Upper lobe of left lung (tissue), 6 donors: ENCODE results near the gene NEURL1B. TPM values are rescaled to one million over a fixed set of nuclear protein-coding genes. Genes with fewer than 3 reads are reported as not detected.

ENCODE experiments used
- ATAC-seq, 2 donors: fragments of 200-7000 bp; cut with Tn5 transposase; one replicate each; pipeline ENCODE4 v1.9.1; 2022; ENCODE audit warnings: mild to moderate bottlenecking in 2 of 2, moderate library complexity in 2 of 2; ENCODE audit not compliant: low FRiP score in 2 of 2
- DNase-seq, 2 donors: peaks; one replicate each; pipeline ENCODE4 v3.0.0-alpha.2; 2019 to 2020
- H3K27ac ChIP-seq, 4 donors: fragments of 200-600 bp; sonication (generic); one replicate each; pipeline ENCODE4 v1.5.1; 2016 to 2019
- H3K27me3 ChIP-seq, 4 donors: fragments of 200-600 bp; sonication (generic); one replicate each; pipeline ENCODE4 v1.5.1; 2017 to 2019
- H3K36me3 ChIP-seq, 4 donors: fragments of 200-600 bp; sonication (generic); one replicate each; pipeline ENCODE4 v1.5.1; 2016 to 2019
- H3K4me1 ChIP-seq, 4 donors: fragments of 200-600 bp; sonication (generic); one replicate each; pipeline ENCODE4 v1.5.1; 2018 to 2019
- H3K4me3 ChIP-seq, 4 donors: fragments of 200-600 bp; sonication (generic); one replicate each; pipeline ENCODE4 v1.5.1; 2017 to 2019; ENCODE audit warnings: mild to moderate bottlenecking in 2 of 4, moderate library complexity in 1 of 4
- H3K9me3 ChIP-seq, 4 donors: fragments of 200-600 bp; sonication (generic); one replicate each; pipeline ENCODE4 v1.5.1; 2018 to 2019
- EP300 ChIP-seq, 4 donors: sonication (generic); formaldehyde crosslinking; IDR thresholded peaks; one replicate each; pipeline ENCODE4 v1.5.1; 2017; ENCODE audit warnings: antibody characterized with exemption in 4 of 4, control low read depth in 2 of 4
- POLR2A ChIP-seq, 4 donors: fragments of 450-650 bp; IDR thresholded peaks; one replicate each; pipeline ENCODE4 v1.5.1; 2016 to 2017; ENCODE audit warnings: antibody characterized with exemption in 4 of 4, mild to moderate bottlenecking in 2 of 4
- POLR2AphosphoS5 ChIP-seq, 2 donors: sonication (generic); formaldehyde crosslinking; IDR thresholded peaks; one replicate each; pipeline ENCODE4 v1.5.1; 2017; ENCODE audit warnings: antibody characterized with exemption in 2 of 2
- WGBS, 2 donors: methylation state at CpG; one replicate each; pipeline ENCODE4 v1.1.5; 2017 to 2018; 5-methylcytosine and 5-hydroxymethylcytosine counted together
- total RNA-seq, 6 donors: library from RNA; depleted of rRNA in 4 of 6; stranded (reverse); fragments of >200 nt in 4 of 6; gene quantifications; one replicate each; pipeline versions ENCODE4 v1.1.0 to v1.2.1, GENCODE V29; 2016 to 2021
- TF ChIP-seq, protein P1 (sequence below), 6 experiments: fragments of 450-650 bp in 4 of 6; fragments of 200-600 bp in 2 of 6; sonication (generic) in 2 of 6; IDR thresholded peaks; one replicate each; pipeline ENCODE4 v1.5.1; 2016 to 2019; ENCODE audit warnings: antibody characterized with exemption in 6 of 6
- donor health status: DM: no; HTN: no; CAD: no; lungs with moderate emphysema.
- donor health status: DM: no; HTN: yes; CAD: no; lungs with severe emphysema.

Gene NEURL1B
- total RNA-seq, 6 donors from 2014 or later: 6.3 to 29.4 (median 15.1) TPM

DNA sequence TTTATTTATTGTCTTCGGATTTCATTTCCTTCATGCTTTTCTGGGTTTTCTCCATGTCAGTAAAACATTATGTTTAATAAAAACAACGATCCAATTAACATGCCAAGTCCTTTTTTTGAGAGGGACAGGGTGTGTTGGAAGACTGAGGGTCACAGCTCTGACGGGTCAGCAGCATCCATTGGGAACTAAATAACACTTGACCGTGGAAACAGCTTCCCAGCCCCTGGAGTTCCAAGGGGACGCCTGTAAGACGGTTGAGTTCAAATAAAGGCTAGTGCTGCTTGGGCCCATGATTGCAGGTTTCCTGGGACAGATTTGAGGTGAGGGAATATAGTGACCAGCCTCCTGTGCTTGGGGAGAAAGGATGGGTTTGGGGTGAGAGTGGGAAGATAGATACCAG is 30.4 kb upstream of the NEURL1B start:
- Histone ChIP-seq H3K27me3 (no peaks in the 10 kb centered on the region), H3K27ac (no peak overlapping the region), H3K4me1 (no peaks in the 10 kb centered on the region), H3K9me3 (peaks cover 0 to 7% (median 0%) of the 10 kb centered on the region in 4 donors), H3K4me3 (no peak overlapping the region), H3K36me3 (no peaks in the 10 kb centered on the region)
- 72 to 80% methylated on average over 6 of the region's 6 CpGs for WGBS, 2 donors
- ATAC-seq: no peak
- TF ChIP-seq, protein P1, sequence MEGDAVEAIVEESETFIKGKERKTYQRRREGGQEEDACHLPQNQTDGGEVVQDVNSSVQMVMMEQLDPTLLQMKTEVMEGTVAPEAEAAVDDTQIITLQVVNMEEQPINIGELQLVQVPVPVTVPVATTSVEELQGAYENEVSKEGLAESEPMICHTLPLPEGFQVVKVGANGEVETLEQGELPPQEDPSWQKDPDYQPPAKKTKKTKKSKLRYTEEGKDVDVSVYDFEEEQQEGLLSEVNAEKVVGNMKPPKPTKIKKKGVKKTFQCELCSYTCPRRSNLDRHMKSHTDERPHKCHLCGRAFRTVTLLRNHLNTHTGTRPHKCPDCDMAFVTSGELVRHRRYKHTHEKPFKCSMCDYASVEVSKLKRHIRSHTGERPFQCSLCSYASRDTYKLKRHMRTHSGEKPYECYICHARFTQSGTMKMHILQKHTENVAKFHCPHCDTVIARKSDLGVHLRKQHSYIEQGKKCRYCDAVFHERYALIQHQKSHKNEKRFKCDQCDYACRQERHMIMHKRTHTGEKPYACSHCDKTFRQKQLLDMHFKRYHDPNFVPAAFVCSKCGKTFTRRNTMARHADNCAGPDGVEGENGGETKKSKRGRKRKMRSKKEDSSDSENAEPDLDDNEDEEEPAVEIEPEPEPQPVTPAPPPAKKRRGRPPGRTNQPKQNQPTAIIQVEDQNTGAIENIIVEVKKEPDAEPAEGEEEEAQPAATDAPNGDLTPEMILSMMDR (IDR thresholded peaks at IDR 0.05): no peak
- TF ChIP-seq POLR2A (IDR thresholded peaks at IDR 0.05): no peak
- TF ChIP-seq POLR2AphosphoS5 (IDR thresholded peaks at IDR 0.05): no peak
- TF ChIP-seq EP300 (IDR thresholded peaks at IDR 0.05): no peak
- no peak for DNase-seq

DNA sequence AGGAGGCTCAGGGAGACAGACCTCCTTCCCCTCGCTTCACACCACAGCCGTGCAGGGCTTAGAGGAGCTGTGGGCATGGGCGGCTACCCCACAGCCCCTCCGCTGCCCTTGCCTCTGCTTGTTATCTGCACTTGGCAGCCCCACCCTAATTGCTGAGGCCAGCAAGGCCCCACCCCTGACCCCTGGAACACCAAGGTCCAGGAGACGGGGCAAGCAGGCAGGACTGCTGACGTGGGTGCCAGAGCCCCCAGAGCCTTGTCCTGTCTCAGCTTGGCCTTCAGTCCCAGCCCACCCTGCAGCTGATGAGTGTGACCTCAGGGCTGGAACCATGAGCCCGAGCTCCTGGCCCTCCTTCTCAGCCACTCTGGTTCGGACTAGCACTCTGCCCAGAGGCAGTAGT is 29.1 kb upstream of the NEURL1B start:
- Histone ChIP-seq H3K4me1 (no peaks in the 10 kb centered on the region), H3K36me3 (no peaks in the 10 kb centered on the region), H3K9me3 (peaks cover 0 to 7% (median 0%) of the 10 kb centered on the region in 4 donors), H3K27me3 (no peaks in the 10 kb centered on the region), H3K4me3 (no peak overlapping the region), H3K27ac (no peak overlapping the region)
- 87 to 89% methylated on average over 6 to 8 of the region's 8 CpGs for WGBS, 2 donors
- ATAC-seq (no peak), DNase-seq (no peak)
- TF ChIP-seq, protein P1 (IDR thresholded peaks at IDR 0.05): no peak
- TF ChIP-seq POLR2A (IDR thresholded peaks at IDR 0.05): no peak
- no peak for TF ChIP-seq EP300 (IDR thresholded peaks at IDR 0.05)
- TF ChIP-seq POLR2AphosphoS5 (IDR thresholded peaks at IDR 0.05): no peak

DNA sequence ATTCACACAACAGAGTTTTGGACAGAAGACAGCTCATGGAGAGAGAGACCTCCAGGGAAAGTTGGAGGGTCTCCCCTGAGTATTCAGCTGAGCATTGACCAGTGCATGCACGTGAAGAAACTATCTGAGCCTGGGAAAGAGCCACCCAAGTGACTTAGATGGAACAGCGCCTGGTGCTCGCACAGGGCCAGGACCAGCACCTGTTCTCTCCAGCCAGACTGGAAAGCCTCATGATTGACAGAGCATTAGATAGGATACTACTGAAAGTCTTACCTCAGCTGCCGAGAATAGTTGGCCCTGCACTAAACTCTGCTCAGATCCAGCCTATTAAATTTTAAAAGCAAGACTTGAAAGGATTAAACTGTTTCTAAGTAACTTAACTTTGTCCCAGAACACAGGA is 28.3 kb upstream of the NEURL1B start:
- Histone ChIP-seq H3K4me3 (no peak overlapping the region), H3K4me1 (no peaks in the 10 kb centered on the region), H3K9me3 (peaks cover 0 to 7% (median 0%) of the 10 kb centered on the region in 4 donors), H3K27ac (no peak overlapping the region), H3K27me3 (no peaks in the 10 kb centered on the region), H3K36me3 (no peaks in the 10 kb centered on the region)
- WGBS, 2 donors: 86 to 94% methylated on average over 3 to 4 of the region's 4 CpGs
- no peak for TF ChIP-seq EP300 (IDR thresholded peaks at IDR 0.05)
- TF ChIP-seq POLR2AphosphoS5 (IDR thresholded peaks at IDR 0.05): no peak
- TF ChIP-seq, protein P1 (IDR thresholded peaks at IDR 0.05): no peak
- TF ChIP-seq POLR2A (IDR thresholded peaks at IDR 0.05): no peak
- ATAC-seq (no peak), DNase-seq (no peak)

DNA sequence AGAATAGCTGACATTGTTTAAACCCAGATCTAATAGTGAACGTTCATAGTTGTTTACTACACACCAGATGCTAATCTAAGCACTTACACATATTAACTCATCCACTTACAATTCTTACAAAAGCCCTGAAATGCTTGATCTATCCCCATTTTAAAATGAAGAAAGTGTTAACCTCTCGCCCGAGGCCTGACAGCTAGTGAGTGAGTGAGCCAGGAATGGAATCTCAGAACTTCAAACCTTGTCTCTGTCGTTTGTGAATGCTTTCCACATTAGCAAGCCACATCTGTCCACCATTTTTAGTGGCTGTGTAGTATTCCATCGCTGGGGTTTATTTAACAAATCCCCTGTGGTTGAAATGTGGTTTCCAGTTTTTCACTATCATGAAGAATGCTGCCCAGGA is 24.9 kb upstream of the NEURL1B start:
- WGBS, 2 donors: 71 to 81% methylated on average over 5 of the region's 5 CpGs
- Histone ChIP-seq H3K27ac (no peak overlapping the region), H3K36me3 (no peaks in the 10 kb centered on the region), H3K4me3 (no peak overlapping the region), H3K9me3 (peaks cover 0 to 7% (median 0%) of the 10 kb centered on the region in 4 donors), H3K4me1 (no peaks in the 10 kb centered on the region), H3K27me3 (no peaks in the 10 kb centered on the region)
- TF ChIP-seq POLR2A (IDR thresholded peaks at IDR 0.05) (no peak), EP300 (IDR thresholded peaks at IDR 0.05) (no peak), POLR2AphosphoS5 (IDR thresholded peaks at IDR 0.05) (no peak)
- TF ChIP-seq, protein P1 (IDR thresholded peaks at IDR 0.05): no peak
- ATAC-seq (no peak), DNase-seq (no peak)

DNA sequence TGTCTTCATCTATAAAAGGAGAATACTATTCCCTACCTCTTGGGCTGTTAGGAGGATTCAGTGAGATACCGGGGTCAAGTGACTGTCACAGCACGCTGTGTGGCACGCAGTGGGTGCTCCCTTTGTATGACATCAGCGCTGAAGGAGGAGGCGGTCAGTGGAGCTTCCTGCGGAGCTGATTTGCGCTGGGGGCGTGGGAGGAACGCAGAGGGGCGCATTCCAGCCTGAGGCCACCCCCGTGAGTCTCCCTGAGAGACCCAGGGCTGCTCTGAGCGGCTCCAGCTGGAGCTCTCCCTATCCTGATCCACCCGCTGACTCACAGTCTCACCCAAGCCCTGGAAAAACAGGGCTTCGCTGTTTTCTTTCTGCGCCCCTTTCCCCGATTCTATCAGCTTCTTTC is 24.3 kb upstream of the NEURL1B start:
- Histone ChIP-seq H3K36me3 (no peaks in the 10 kb centered on the region), H3K4me3 (no peak overlapping the region), H3K9me3 (peaks cover 0 to 7% (median 0%) of the 10 kb centered on the region in 4 donors), H3K27me3 (no peaks in the 10 kb centered on the region), H3K4me1 (no peaks in the 10 kb centered on the region), H3K27ac (peak overlapping the region in 2 of 4 donors; percentile 44 to 71)
- 77 to 84% methylated on average over 16 of the region's 16 CpGs for WGBS, 2 donors
- peak; percentile 67 to 76 for ATAC-seq
- DNase-seq: no peak
- peak in 1 of 4 donors; percentile 9 for TF ChIP-seq EP300 (IDR thresholded peaks at IDR 0.05)
- TF ChIP-seq, protein P1 (IDR thresholded peaks at IDR 0.05): no peak
